IMR-90 (cell line): Measurements from ENCODE around the gene ATF4. TPM values are rescaled to one million over a fixed set of nuclear protein-coding genes. Genes with fewer than 3 reads are reported as not detected.

Source experiments
- ATAC-seq: fragments of 200-7000 bp; cut with Tn5 transposase; 2 replicates; pipeline ENCODE4 v1.9.1; 2020; ENCODE audit warnings: low read depth, mild to moderate bottlenecking, moderate library complexity
- BruUV-seq: library from RNA; stranded (reverse); fragments of 400-500 nt; replicated peaks from 2 replicates; lab custom pipeline; 2021; lab: Mats Ljungman, UMichigan
- CTCF ChIA-PET: fragments of 300-600 bp; formaldehyde crosslinking; extraction: SDS; loops from one replicate; lab custom pipeline; 2021; ENCODE audit warnings: antibody characterized with exemption; lab: Yijun Ruan, JAX
- POLR2A ChIA-PET: fragments of 300-600 bp; sonication (Branson Sonifier 250); formaldehyde crosslinking; loops from one replicate; lab custom pipeline; 2022; ENCODE audit warnings: antibody characterized with exemption; ENCODE audit not compliant: unreplicated experiment; lab: Charles Lee
- DNase-seq: peaks from one replicate; pipeline ENCODE4 v3.0.0; 2013
- H2AFZ ChIP-seq: replicated peaks from 2 replicates; pipeline ENCODE3; 2013; ENCODE audit warnings: low read length, mild to moderate bottlenecking; ENCODE audit not compliant: poor library complexity
- H2AK5ac ChIP-seq: 2 replicates; pipeline ENCODE4 v1.6.1; 2013; ENCODE audit warnings: low read depth, low read length, inconsistent platforms
- H2AK9ac ChIP-seq: replicated peaks from 2 replicates; pipeline ENCODE3; 2013; ENCODE audit warnings: mild to moderate bottlenecking, low read depth, low read length, moderate library complexity; ENCODE audit not compliant: poor library complexity
- H2BK120ac ChIP-seq: 2 replicates; pipeline ENCODE4 v1.6.1; 2013; ENCODE audit warnings: low read depth, low read length, inconsistent platforms
- H2BK15ac ChIP-seq: 3 replicates; pipeline ENCODE4 v1.6.1; 2013; ENCODE audit warnings: low read depth, low read length, inconsistent platforms
- H2BK20ac ChIP-seq: 2 replicates; pipeline ENCODE4 v1.6.1; 2013; ENCODE audit warnings: low read depth, mild to moderate bottlenecking, inconsistent platforms, low read length, moderate library complexity
- H2BK5ac ChIP-seq: 2 replicates; pipeline ENCODE4 v1.6.1; 2013; ENCODE audit warnings: mild to moderate bottlenecking, low read depth, low read length, inconsistent platforms; ENCODE audit not compliant: poor library complexity, severe bottlenecking
- H3K14ac ChIP-seq: replicated peaks from 2 replicates; pipeline ENCODE4 v1.6.1; 2013; ENCODE audit warnings: low read depth, low read length, inconsistent platforms
- H3K18ac ChIP-seq: 2 replicates; pipeline ENCODE4 v1.6.1; 2013; ENCODE audit warnings: low read depth, low read length, control low read depth
- H3K23ac ChIP-seq: 2 replicates; pipeline ENCODE4 v1.6.1; 2013; ENCODE audit warnings: low read depth, low read length, inconsistent platforms
- H3K27ac ChIP-seq: 2 replicates; pipeline ENCODE4 v1.5.1; 2013; ENCODE audit warnings: mild to moderate bottlenecking, control low read depth, low read length; ENCODE audit not compliant: insufficient read depth
- H3K27me3 ChIP-seq: 2 replicates; pipeline ENCODE4 v1.6.1; 2013; ENCODE audit warnings: low read length; ENCODE audit not compliant: control insufficient read depth, insufficient read depth
- H3K36me3 ChIP-seq: 2 replicates; pipeline ENCODE4 v1.6.1; 2013; ENCODE audit warnings: low read length, mixed read lengths; ENCODE audit not compliant: control insufficient read depth, insufficient read depth
- H3K4ac ChIP-seq: 2 replicates; pipeline ENCODE4 v1.6.1; 2013; ENCODE audit warnings: low read depth, low read length, inconsistent platforms
- H3K4me1 ChIP-seq: 2 replicates; pipeline ENCODE4 v1.6.1; 2013; ENCODE audit warnings: low read length, mixed read lengths; ENCODE audit not compliant: control insufficient read depth, insufficient read depth
- H3K4me2 ChIP-seq: 2 replicates; pipeline ENCODE4 v1.6.1; 2013; ENCODE audit warnings: low read depth, mild to moderate bottlenecking, control low read depth, low read length, moderate library complexity
- H3K4me3 ChIP-seq: 2 replicates; pipeline ENCODE4 v1.5.1; 2013; ENCODE audit warnings: low read depth, mild to moderate bottlenecking, control low read depth, low read length, moderate library complexity; ENCODE audit not compliant: insufficient read depth
- H3K56ac ChIP-seq: 2 replicates; pipeline ENCODE4 v1.6.1; 2013; ENCODE audit warnings: low read length, inconsistent platforms; ENCODE audit not compliant: insufficient read depth; ENCODE audit errors: extremely low read depth
- H3K79me1 ChIP-seq, 2 experiments: 2 replicates each; pipeline ENCODE4 v1.6.1; 2013; ENCODE audit warnings: low read length in 2 of 2, inconsistent platforms in 1 of 2, low read depth in 1 of 2
- H3K9ac ChIP-seq: 2 replicates; pipeline ENCODE4 v1.6.1; 2013; ENCODE audit warnings: low read depth, low read length, control low read depth
- H3K9me1 ChIP-seq: 2 replicates; pipeline ENCODE4 v1.6.1; 2013; ENCODE audit warnings: low read length, inconsistent platforms; ENCODE audit not compliant: insufficient read depth
- H3K9me3 ChIP-seq: 2 replicates; pipeline ENCODE4 v1.6.1; 2013; ENCODE audit warnings: low read length; ENCODE audit not compliant: control insufficient read depth, insufficient read depth
- H4K20me1 ChIP-seq: 2 replicates; pipeline ENCODE4 v1.6.1; 2013; ENCODE audit warnings: low read length, inconsistent platforms; ENCODE audit not compliant: insufficient read depth
- H4K5ac ChIP-seq: 2 replicates; pipeline ENCODE4 v1.6.1; 2013; ENCODE audit warnings: mild to moderate bottlenecking, low read depth, low read length, control low read depth
- H4K8ac ChIP-seq, 2 experiments: 2 replicates each; pipeline ENCODE4 v1.6.1; 2013; ENCODE audit warnings: low read depth in 2 of 2, low read length in 2 of 2, control low read depth in 1 of 2, inconsistent platforms in 1 of 2
- H4K91ac ChIP-seq: 2 replicates; pipeline ENCODE4 v1.6.1; 2013; ENCODE audit warnings: low read depth, low read length, inconsistent platforms; ENCODE audit not compliant: insufficient read depth
- FOS ChIP-seq: fragments of 150-350 bp; IDR thresholded peaks from 2 replicates; pipeline ENCODE4 v1.6.1; 2016; ENCODE audit warnings: low read depth, low read length
- RAD21 ChIP-seq: IDR thresholded peaks from 2 replicates; pipeline ENCODE4 v1.6.1; 2012; ENCODE audit warnings: low read length, improper control_type of control experiment
- WGBS, 2 experiments: methylation state at CpG; one replicate each; pipeline versions ENCODE4 v1.1.5 to v1.1.7; 2013; ENCODE audit warnings: missing lambda C conversion rate in 2 of 2; ENCODE audit not compliant: insufficient read length in 1 of 2; ENCODE audit errors: extremely low coverage in 2 of 2; 5-methylcytosine and 5-hydroxymethylcytosine counted together
- dilution Hi-C: fragments of 300-500 bp; cut with HindIII; formaldehyde crosslinking; loops from one replicate; pipeline ENCODE4 v1.14.3; 2018; ENCODE audit warnings: low sequenced_read_pairs; ENCODE audit not compliant: unreplicated experiment
- in situ Hi-C: fragments of 300-500 bp; cut with MboI; formaldehyde crosslinking; loops from 3 replicates; pipeline ENCODE4 v1.14.3; 2019; ENCODE audit warnings: low sequenced_read_pairs, inconsistent platforms, mixed read lengths
- intact Hi-C: fragments of 100-400 bp; cut with micrococcal nuclease; formaldehyde crosslinking; loops from 2 replicates; pipeline ENCODE4 v1.10.0; 2022
- polyA plus RNA-seq, 3 experiments: library from polyadenylated mRNA; depleted of rRNA; stranded (reverse); fragments of >200 nt; gene quantifications; 2 replicates each; pipeline ENCODE4 v1.2.3, GENCODE V29; 2012; ENCODE audit warnings: low replicate concordance in 1 of 3
- total RNA-seq: library from RNA; depleted of rRNA; stranded (reverse); fragments of >200 nt; gene quantifications from 2 replicates; pipeline ENCODE4 v1.2.3, GENCODE V29; 2012

ATF4 gene
- total and polyA plus RNA-seq, 2 of the 4 experiments (the other 2 are of a cell fraction), result 148 to 662 TPM

DNA sequence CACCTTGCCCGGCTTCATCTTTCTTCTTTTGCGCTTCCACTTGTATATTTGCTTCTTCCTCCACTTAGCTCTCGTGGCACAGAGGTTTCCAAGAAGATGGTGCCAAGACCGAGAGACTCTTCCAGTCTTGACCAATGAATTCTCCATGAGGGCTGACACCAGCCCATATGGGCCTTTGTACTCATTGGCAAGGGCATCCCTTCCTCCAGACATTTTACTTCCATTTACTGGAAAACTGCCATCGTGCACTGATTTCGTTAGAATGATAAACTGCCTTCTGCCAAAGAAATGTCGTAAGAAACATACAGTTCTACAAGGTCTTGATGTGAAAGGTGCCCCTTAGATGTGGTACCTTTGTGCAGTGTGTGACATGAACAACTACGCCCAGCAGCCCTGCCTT lies 22.9 kb upstream of the ATF4 start:
- Histone ChIP-seq H2AK5ac (no peak overlapping the region), H4K20me1 (peaks cover 12% of the 10 kb centered on the region; the same call in 1 of the 2 replicates), H4K5ac (no peak overlapping the region), H2BK5ac (no peak overlapping the region), H3K9me1 (peaks cover 28% of the 10 kb centered on the region), H2BK120ac (no peak overlapping the region), H2BK20ac (no peak overlapping the region), H3K79me1 (peaks cover 0 to 18% of the 10 kb centered on the region in 2 experiments; a peak in 2 of 4 replicates), H3K56ac (no peak overlapping the region), H3K18ac (no peak overlapping the region), H3K9ac (no peak overlapping the region), H2AFZ (no peak overlapping the region), H3K4me2 (no peak overlapping the region), H2AK9ac (no peak overlapping the region), H3K14ac (no peak overlapping the region), H3K27ac (no peak overlapping the region), H3K27me3 (no peaks in the 10 kb centered on the region), H3K36me3 (no peaks in the 10 kb centered on the region), H4K8ac (no peak overlapping the region), H2BK15ac (no peak overlapping the region), H3K4me3 (no peak overlapping the region), H3K4ac (no peak overlapping the region), H3K4me1 (peaks cover 16% of the 10 kb centered on the region), H3K9me3 (no peaks in the 10 kb centered on the region), H3K23ac (no peak overlapping the region), H4K91ac (no peak overlapping the region)
- TF ChIP-seq FOS, result no peak
- TF ChIP-seq RAD21, result no peak
- WGBS, 2 experiments, result 95% methylated on average over 4 of the region's 8 CpGs; no CpG with 5 or more reads in 1 of the 2 experiments
- DNase-seq, result no peak
- intact Hi-C loops (loop anchor here (10.0 kb wide), 2 partner anchors 63 to 323 kb away; no protein-coding TSS in a partner anchor), dilution Hi-C loops (no loop called here), in situ Hi-C loops (no loop called here)
- CTCF ChIA-PET, result no interaction called here
- no TSS peak for BruUV-seq
- POLR2A ChIA-PET, result no interaction called here
- no peak for ATAC-seq
